ENCODE measurements around the gene PRDM11.

- TF ChIP-seq CTCF (conservative IDR thresholded peaks at IDR 0.05; ENCODE audit: low read length) (no peak), EZH2phosphoT487 (IDR thresholded peaks at IDR 0.05; ENCODE audit: borderline replicate concordance, low read depth, low read length) (no peak)
These were observed 48.5 kb upstream of the PRDM11 start for GRCh38 chr11:45097721-45098493.

Data from OCI-LY7 (cell line).